Measurements from ENCODE around the gene RAB34. TPM values are rescaled to one million over a fixed set of nuclear protein-coding genes. Genes with fewer than 3 reads are reported as not detected.

The RAB34 gene
- total and polyA plus RNA-seq, 9 of the 15 experiments (the other 6 are each of a cell fraction or from before 2014, with no cell fraction given): 0.07 to 3.8 (median 0.46) TPM; not detected in 1

DNA sequence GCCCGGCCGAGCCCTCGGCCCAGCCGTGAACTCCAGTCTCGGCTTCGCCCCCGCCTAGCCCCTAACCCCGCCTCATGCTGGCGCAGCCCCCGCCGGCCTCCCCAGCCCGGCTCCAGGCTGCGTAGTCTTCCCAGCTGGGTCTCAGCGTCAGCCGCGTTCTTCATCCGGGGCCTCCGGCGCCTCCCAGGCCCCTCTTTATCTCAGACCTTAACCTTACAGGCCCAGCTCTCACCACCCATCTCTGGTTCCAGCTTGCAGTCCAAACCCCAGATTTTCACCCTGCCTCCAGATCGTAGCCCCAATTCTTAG lies 6.0 kb downstream of the RAB34 start, which contains the start of gene PROCA1 (continued):
- TF ChIP-seq ZNF277 (CRISPR knock-in tag; IDR thresholded peaks at IDR 0.05; ENCODE audit: borderline replicate concordance) (no peak), CEBPB (tag; IDR thresholded peaks at IDR 0.05) (no peak), TEAD1 (CRISPR knock-in tag; IDR thresholded peaks at IDR 0.05) (0 out of 4 replicates have a peak, but pooled peaks of 1 of the 2 experiments have one; percentile 10), NUFIP1 (IDR thresholded peaks at IDR 0.05; ENCODE audit: partially characterized antibody) (no peak), TCFL5 (CRISPR knock-in tag; conservative IDR thresholded peaks at IDR 0.05) (no peak), WHSC1 (IDR thresholded peaks at IDR 0.05; ENCODE audit: low read length) (no peak), BRCA1 (IDR thresholded peaks at IDR 0.05) (no peak), BRCA1 (CRISPR knock-in tag; IDR thresholded peaks at IDR 0.05) (no peak), ZNF778 (CRISPR knock-in tag; IDR thresholded peaks at IDR 0.05) (no peak), CREM (IDR thresholded peaks at IDR 0.05; ENCODE audit: low read depth) (peak; percentile 4; the same call in 1 of the 2 replicates), POLR3A (IDR thresholded peaks at IDR 0.05; ENCODE audit: borderline replicate concordance, extremely low read depth, insufficient read depth, insufficient read length) (no peak), SIX5 (IDR thresholded peaks at IDR 0.05; ENCODE audit: borderline replicate concordance in 1 of 2, insufficient read depth in 1 of 2, low read depth in 1 of 2, low read length in 2 of 2) (no peak), ZNF511 (CRISPR knock-in tag; IDR thresholded peaks at IDR 0.05) (0 out of 2 replicates have a peak, but pooled peaks have one; percentile 11), FOXO4 (CRISPR knock-in tag; IDR thresholded peaks at IDR 0.05) (no peak), TAF7 (tag; IDR thresholded peaks at IDR 0.05) (no peak), SAP30 (IDR thresholded peaks at IDR 0.05; ENCODE audit: borderline replicate concordance, insufficient read depth, low read depth, low read length, poor library complexity, severe bottlenecking) (no peak), ZFPM2 (CRISPR knock-in tag; IDR thresholded peaks at IDR 0.05) (no peak), HOMEZ (CRISPR knock-in tag; IDR thresholded peaks at IDR 0.05) (no peak), ZNF766 (CRISPR knock-in tag; conservative IDR thresholded peaks at IDR 0.05) (peak; percentile 32; the same call in 1 of the 2 replicates), BMI1 (IDR thresholded peaks at IDR 0.05; ENCODE audit: low read length) (no peak), RBM15 (IDR thresholded peaks at IDR 0.05; ENCODE audit: insufficient read depth, low read length) (no peak), SMAD2 (IDR thresholded peaks at IDR 0.05; ENCODE audit: low read depth, low read length) (no peak), SMAD4 (CRISPR knock-in tag; conservative IDR thresholded peaks at IDR 0.05) (no peak; the same call in 1 of the 2 replicates)
- TF ChIP-seq, protein P1, sequence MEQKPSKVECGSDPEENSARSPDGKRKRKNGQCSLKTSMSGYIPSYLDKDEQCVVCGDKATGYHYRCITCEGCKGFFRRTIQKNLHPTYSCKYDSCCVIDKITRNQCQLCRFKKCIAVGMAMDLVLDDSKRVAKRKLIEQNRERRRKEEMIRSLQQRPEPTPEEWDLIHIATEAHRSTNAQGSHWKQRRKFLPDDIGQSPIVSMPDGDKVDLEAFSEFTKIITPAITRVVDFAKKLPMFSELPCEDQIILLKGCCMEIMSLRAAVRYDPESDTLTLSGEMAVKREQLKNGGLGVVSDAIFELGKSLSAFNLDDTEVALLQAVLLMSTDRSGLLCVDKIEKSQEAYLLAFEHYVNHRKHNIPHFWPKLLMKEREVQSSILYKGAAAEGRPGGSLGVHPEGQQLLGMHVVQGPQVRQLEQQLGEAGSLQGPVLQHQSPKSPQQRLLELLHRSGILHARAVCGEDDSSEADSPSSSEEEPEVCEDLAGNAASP (IDR thresholded peaks at IDR 0.05): no peak
